Cardiac muscle cell (in vitro differentiated cells and primary cell): ENCODE results near the gene KCNH3. TPM values are rescaled to one million over a fixed set of nuclear protein-coding genes. Genes with fewer than 3 reads are reported as not detected.
A peak's percentile ranks its signal among the peaks of the same experiment; 100 is the strongest.

Source experiments
- DNase-seq, 2 donors: peaks; one replicate each; pipeline versions ENCODE4 v3.0.0 to v3.0.0-alpha.2; 2010 to 2017; ENCODE audit warnings: low read depth in 1 of 2, low spot score in 1 of 2
- H3K27ac ChIP-seq: fragments of 200-600 bp; sonication (generic); 2 replicates; pipeline ENCODE4 v1.5.1; 2016
- H3K27me3 ChIP-seq: fragments of 200-600 bp; sonication (generic); 2 replicates; pipeline ENCODE4 v1.6.0; 2016; ENCODE audit warnings: control low read depth
- H3K36me3 ChIP-seq: fragments of 200-600 bp; sonication (generic); 2 replicates; pipeline ENCODE4 v1.5.1; 2016; ENCODE audit warnings: control low read depth
- H3K4me1 ChIP-seq: fragments of 200-600 bp; sonication (generic); 2 replicates; pipeline ENCODE4 v1.8.1; 2017; ENCODE audit warnings: low read depth, mild to moderate bottlenecking, mixed run types
- H3K4me3 ChIP-seq: fragments of 200-600 bp; sonication (generic); 2 replicates; pipeline ENCODE4 v1.5.1; 2016; ENCODE audit warnings: mild to moderate bottlenecking
- H3K9me3 ChIP-seq: fragments of 200-600 bp; sonication (generic); 2 replicates; pipeline ENCODE4 v1.5.1; 2017; ENCODE audit warnings: low read depth, mild to moderate bottlenecking, control low read depth
- polyA plus RNA-seq: library from polyadenylated mRNA; unstranded; fragments of >200 nt; fragmentation: Nextera tagmentation; extraction: Ambion mirVana; gene quantifications from 2 replicates; pipeline ENCODE4 v1.2.1, GENCODE V29; 2016
- total RNA-seq: library from RNA; depleted of rRNA; stranded (reverse); fragments of >200 nt; gene quantifications from 2 replicates; pipeline ENCODE4 v1.2.3, GENCODE V29; 2016
- TF ChIP-seq, protein P1 (sequence below): IDR thresholded peaks from 2 replicates; pipeline ENCODE4 v1.5.1; 2012; ENCODE audit warnings: low read depth, mild to moderate bottlenecking, low read length

KCNH3 gene
- total and polyA plus RNA-seq, 2 experiments from 2014 or later = 0.34 to 0.86 TPM

DNA sequence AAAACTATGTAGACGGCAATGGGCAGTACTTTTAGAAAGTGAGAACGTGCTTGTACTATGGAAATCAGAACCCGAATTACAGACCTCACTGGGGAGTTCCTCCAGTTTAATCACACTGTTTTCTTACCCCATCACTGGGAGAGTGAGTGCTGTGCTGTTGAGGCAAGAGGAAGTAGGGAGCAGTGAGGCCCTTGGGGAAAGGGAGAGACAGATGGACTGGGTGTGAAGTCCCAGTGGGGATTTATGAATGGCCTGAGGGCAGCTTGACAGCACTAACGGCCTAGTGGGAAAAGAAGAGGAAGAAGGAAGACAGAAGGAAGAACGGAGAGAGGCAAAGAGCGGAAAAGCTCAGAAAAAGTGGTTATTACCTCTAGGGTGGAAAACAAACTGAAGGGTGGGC, 23.4 kb downstream of the KCNH3 start:
- TF ChIP-seq, protein P1, sequence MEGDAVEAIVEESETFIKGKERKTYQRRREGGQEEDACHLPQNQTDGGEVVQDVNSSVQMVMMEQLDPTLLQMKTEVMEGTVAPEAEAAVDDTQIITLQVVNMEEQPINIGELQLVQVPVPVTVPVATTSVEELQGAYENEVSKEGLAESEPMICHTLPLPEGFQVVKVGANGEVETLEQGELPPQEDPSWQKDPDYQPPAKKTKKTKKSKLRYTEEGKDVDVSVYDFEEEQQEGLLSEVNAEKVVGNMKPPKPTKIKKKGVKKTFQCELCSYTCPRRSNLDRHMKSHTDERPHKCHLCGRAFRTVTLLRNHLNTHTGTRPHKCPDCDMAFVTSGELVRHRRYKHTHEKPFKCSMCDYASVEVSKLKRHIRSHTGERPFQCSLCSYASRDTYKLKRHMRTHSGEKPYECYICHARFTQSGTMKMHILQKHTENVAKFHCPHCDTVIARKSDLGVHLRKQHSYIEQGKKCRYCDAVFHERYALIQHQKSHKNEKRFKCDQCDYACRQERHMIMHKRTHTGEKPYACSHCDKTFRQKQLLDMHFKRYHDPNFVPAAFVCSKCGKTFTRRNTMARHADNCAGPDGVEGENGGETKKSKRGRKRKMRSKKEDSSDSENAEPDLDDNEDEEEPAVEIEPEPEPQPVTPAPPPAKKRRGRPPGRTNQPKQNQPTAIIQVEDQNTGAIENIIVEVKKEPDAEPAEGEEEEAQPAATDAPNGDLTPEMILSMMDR = no peak
- no peaks in the 10 kb centered on the region for H3K9me3 ChIP-seq
- no peak for DNase-seq
- no peak overlapping the region for H3K4me3 ChIP-seq
- H3K27ac ChIP-seq = no peak overlapping the region
- peaks cover 34% of the 10 kb centered on the region for H3K36me3 ChIP-seq
- H3K4me1 ChIP-seq = peaks cover 7% of the 10 kb centered on the region
- H3K27me3 ChIP-seq = no peaks in the 10 kb centered on the region

DNA sequence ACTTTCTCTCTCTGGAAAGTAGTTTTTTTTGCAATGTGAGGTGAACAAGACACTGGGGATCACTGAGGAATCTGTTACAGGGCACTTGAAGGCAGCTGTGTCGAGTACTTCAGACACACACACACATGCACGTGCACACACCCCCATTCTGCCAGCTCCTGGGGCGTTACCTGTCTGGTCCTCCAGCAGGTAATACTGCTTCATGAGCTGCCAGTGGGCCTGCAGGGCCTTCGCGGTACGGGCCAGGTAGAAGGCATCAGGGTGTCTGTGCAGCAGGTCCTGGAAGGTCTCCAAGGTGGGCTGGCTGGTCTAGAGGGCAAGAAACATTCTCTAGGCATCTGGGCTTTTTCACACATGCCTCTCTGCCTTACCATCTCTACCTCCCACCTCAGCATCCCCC, 24.0 kb downstream of the KCNH3 start:
- Histone ChIP-seq H3K27ac (no peak overlapping the region), H3K9me3 (no peaks in the 10 kb centered on the region), H3K36me3 (peaks cover 34% of the 10 kb centered on the region), H3K4me3 (no peak overlapping the region), H3K27me3 (no peaks in the 10 kb centered on the region), H3K4me1 (peaks cover 7% of the 10 kb centered on the region)
- TF ChIP-seq, protein P1 = no peak
- DNase-seq = no peak

DNA sequence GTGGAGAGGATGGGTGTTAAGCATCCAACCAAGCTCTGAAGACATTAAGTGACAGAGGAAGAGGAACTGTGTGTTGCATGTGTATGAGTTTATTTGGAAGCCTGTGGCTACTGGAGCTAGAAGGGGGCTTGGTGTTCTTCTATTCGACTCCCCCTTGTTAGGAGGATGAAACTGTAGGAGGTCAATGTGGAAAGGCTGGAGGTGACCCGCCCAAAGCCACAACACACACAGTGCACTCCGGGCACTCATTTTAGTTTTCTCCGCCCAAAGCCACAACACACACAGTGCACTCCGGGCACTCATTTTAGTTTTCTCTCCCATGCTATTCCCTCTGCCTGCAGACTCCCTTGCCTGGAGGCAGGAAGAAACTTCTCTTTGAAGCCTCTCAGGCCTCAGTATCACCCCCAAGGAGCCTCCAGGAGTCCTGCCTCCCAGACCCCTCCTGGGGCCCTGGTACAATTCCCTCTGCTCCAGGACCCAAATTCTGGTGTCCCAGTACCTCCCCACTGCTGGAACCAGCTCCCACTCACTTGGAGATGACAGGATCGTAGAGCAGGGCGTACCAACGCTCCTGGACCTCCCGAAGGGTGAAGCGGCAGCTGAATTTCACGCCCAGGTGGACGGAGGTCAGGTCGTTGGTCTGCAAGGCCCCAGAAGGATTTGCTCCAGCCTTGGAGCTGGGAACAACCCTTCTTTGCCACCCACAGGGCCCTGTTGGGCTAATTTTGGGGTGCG, 25.3 kb downstream of the KCNH3 start:
- Histone ChIP-seq H3K4me1 (peaks cover 11% of the 10 kb centered on the region), H3K27ac (no peak overlapping the region), H3K9me3 (no peaks in the 10 kb centered on the region), H3K4me3 (no peak overlapping the region), H3K36me3 (peaks cover 28% of the 10 kb centered on the region), H3K27me3 (no peaks in the 10 kb centered on the region)
- TF ChIP-seq, protein P1 = no peak
- no peak for DNase-seq

DNA sequence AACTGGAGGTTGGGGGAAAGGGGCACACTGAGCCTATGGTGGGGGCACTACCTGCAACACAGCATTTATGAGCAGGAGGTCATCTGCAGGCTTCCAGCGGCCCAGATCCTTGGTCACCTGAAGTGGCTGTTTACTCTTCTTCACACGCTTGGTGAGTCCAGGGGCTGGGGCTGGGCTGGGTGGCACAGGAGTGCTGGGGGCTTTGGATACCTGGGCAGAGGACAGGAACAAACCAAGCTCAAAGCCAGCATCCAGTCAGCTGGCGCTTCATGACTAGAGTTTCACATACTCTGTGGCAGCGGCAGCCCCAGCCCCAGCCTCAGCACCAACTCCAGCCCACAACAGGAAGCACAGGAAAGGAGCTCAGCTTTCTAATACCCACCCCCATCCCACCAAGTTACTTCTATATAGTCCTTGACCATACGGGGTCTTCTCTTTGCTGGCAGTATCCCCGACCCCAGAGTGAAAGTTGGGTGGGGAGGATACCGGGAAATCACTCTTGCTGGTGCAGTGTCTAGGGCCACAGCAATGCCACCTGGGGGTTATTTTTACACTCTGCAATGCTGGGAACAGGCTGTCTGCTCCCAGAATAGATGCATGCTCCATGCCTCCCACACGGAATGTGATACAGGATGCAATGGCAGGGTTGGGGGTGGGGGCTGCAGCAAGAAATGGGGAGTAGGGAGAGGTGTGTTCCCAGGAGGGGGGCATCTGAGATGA, 26.0 kb downstream of the KCNH3 start:
- H3K27me3 ChIP-seq = no peaks in the 10 kb centered on the region
- peak in 1 of 2 donors; percentile 21 for DNase-seq
- H3K4me3 ChIP-seq = no peak overlapping the region
- TF ChIP-seq, protein P1 = no peak
- H3K27ac ChIP-seq = peak overlapping the region; percentile 19
- peaks cover 28% of the 10 kb centered on the region for H3K36me3 ChIP-seq
- no peaks in the 10 kb centered on the region for H3K9me3 ChIP-seq
- H3K4me1 ChIP-seq = peaks cover 11% of the 10 kb centered on the region

- DNase-seq = no peak
- peaks cover 23% of the 10 kb centered on the region for H3K36me3 ChIP-seq
- H3K4me3 ChIP-seq = no peak overlapping the region
- TF ChIP-seq, protein P1 = no peak
- no peaks in the 10 kb centered on the region for H3K9me3 ChIP-seq
- peaks cover 11% of the 10 kb centered on the region for H3K4me1 ChIP-seq
- peak overlapping the region; percentile 19 for H3K27ac ChIP-seq
- H3K27me3 ChIP-seq = no peaks in the 10 kb centered on the region
Measured at GRCh38 chr12:49565406-49566265, 26.8 kb downstream of the KCNH3 start.
